ENCODE data around the gene TMEM63C. TPM values are rescaled to one million over a fixed set of nuclear protein-coding genes. Genes with fewer than 3 reads are reported as not detected.

Gene TMEM63C
- total RNA-seq, 2 donors from 2014 or later: under 0.01 TPM; not detected in 1

DNA sequence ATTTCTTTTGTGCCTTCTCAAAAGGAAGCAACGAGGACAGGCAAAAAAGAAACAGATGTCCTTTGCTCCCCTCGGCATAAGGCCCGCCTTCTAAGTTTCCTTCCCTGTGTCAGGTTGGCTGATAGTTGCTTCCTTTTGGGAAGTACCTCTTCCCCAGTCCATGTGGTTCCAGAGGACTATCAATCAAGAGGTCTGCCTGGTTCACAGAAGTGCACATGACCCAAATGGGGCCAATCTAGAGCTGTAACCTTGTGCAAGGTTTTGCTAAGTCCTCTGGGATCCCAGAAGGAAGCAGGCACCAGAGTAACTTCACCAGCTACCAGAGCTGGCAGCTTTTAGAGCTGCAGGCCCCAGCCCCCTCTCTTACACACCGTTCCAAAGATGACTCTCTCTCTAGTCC is 42.6 kb downstream of the TMEM63C start:
- no peaks in the 10 kb centered on the region for H3K27me3 ChIP-seq (replicated peaks; ENCODE audit: insufficient read depth)
- H3K9me3 ChIP-seq: no peaks in the 10 kb centered on the region
- H3K4me1 ChIP-seq (ENCODE audit: control insufficient read depth in 1 of 2, low read depth in 2 of 2): no peaks in the 10 kb centered on the region
- H3K36me3 ChIP-seq: no peaks in the 10 kb centered on the region
- DNase-seq (ENCODE audit: low spot score) (no peak), ATAC-seq (ENCODE audit: insufficient number of reproducible peaks, low FRiP score, low read depth) (no peak)
- TF ChIP-seq, protein P1, sequence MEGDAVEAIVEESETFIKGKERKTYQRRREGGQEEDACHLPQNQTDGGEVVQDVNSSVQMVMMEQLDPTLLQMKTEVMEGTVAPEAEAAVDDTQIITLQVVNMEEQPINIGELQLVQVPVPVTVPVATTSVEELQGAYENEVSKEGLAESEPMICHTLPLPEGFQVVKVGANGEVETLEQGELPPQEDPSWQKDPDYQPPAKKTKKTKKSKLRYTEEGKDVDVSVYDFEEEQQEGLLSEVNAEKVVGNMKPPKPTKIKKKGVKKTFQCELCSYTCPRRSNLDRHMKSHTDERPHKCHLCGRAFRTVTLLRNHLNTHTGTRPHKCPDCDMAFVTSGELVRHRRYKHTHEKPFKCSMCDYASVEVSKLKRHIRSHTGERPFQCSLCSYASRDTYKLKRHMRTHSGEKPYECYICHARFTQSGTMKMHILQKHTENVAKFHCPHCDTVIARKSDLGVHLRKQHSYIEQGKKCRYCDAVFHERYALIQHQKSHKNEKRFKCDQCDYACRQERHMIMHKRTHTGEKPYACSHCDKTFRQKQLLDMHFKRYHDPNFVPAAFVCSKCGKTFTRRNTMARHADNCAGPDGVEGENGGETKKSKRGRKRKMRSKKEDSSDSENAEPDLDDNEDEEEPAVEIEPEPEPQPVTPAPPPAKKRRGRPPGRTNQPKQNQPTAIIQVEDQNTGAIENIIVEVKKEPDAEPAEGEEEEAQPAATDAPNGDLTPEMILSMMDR (IDR thresholded peaks at IDR 0.05): no peak
- no peak overlapping the region for H3K27ac ChIP-seq
- H3K4me3 ChIP-seq: no peak overlapping the region

DNA sequence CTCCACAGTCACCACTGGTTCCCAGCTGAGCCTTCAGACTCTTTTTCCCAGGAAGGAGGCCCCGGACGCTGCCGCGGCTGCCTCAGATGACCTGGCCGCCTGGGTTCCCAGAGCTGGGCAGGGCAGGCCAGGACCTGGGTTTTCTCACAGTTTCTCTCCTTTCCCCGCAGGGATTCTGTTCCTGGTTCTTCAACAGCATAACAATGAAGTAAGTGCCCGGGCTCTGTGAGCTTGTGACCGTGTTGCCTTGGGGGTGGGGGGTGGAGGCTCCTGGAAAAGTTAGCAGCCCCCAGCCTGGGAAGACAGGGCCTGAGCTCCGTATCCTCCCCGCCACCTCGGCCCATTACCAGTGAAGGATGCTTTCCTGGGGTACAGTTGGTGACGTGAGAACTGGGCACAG is 43.7 kb downstream of the TMEM63C start:
- no peaks in the 10 kb centered on the region for H3K36me3 ChIP-seq
- H3K27me3 ChIP-seq (replicated peaks; ENCODE audit: insufficient read depth): no peaks in the 10 kb centered on the region
- ATAC-seq (ENCODE audit: insufficient number of reproducible peaks, low FRiP score, low read depth): no peak
- H3K27ac ChIP-seq: no peak overlapping the region
- no peak for DNase-seq (ENCODE audit: low spot score)
- TF ChIP-seq, protein P1 (IDR thresholded peaks at IDR 0.05): no peak
- no peaks in the 10 kb centered on the region for H3K9me3 ChIP-seq
- H3K4me3 ChIP-seq: no peak overlapping the region
- H3K4me1 ChIP-seq (ENCODE audit: control insufficient read depth in 1 of 2, low read depth in 2 of 2): no peaks in the 10 kb centered on the region

DNA sequence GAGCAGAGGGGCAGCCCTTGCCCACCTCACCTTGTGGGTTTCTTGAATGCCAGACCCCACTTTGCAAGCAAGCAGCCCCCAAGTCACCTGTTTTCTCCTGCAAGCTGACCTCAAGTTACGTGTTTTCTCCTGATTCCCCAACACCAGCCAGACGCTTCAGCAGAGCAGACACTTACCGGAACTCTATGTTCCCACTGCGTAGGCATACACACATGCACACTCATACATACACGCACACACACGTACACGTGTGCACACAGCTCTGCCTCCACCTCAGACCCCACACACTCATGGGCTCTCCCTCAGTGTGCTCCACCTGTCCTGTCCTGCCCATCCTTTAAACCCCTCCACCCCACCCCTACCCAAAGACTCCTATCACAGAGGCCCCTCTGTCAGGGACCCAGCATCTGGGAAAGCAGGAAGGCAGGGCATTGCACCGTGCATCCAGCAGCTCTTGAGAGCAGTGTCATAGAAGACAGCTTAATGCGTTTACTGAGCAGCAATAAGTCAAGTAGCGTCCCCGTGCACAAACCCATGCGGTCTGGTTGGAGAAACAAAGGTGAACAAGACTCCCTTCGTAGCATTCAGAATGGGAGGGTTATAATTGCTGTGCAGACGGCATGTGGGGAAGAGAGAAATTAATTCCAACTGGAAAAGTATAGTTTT is 44.4 kb downstream of the TMEM63C start:
- ATAC-seq (ENCODE audit: insufficient number of reproducible peaks, low FRiP score, low read depth) (no peak), DNase-seq (ENCODE audit: low spot score) (no peak)
- H3K4me1 ChIP-seq (ENCODE audit: control insufficient read depth in 1 of 2, low read depth in 2 of 2): no peaks in the 10 kb centered on the region
- TF ChIP-seq, protein P1 (IDR thresholded peaks at IDR 0.05): no peak
- no peaks in the 10 kb centered on the region for H3K9me3 ChIP-seq
- H3K36me3 ChIP-seq: no peaks in the 10 kb centered on the region
- H3K27ac ChIP-seq: no peak overlapping the region
- no peak overlapping the region for H3K4me3 ChIP-seq
- no peaks in the 10 kb centered on the region for H3K27me3 ChIP-seq (replicated peaks; ENCODE audit: insufficient read depth)

DNA sequence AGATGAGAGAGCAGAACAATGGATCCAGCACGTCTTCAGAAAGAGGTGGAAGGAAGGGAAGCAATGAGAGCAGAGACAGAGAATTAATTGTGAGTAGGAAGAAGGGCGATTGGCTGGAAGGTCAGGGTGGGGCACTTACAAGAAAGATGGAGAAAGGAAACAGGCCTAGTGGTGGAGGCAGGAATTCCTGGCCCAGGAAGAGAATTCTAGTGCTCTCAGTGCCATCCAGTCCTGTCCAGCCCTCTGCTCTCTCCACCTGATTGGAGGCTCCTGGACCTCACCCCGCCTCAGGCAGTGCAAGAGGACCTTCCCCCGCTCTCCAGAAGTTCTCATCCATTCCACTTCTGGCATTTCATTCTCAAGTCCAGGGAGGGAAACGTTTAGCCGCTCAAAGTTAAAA is 46.5 kb downstream of the TMEM63C start:
- H3K4me3 ChIP-seq: no peak overlapping the region
- ATAC-seq (ENCODE audit: insufficient number of reproducible peaks, low FRiP score, low read depth) (no peak), DNase-seq (ENCODE audit: low spot score) (no peak)
- no peaks in the 10 kb centered on the region for H3K36me3 ChIP-seq
- no peaks in the 10 kb centered on the region for H3K9me3 ChIP-seq
- H3K27me3 ChIP-seq (replicated peaks; ENCODE audit: insufficient read depth): no peaks in the 10 kb centered on the region
- no peak overlapping the region for H3K27ac ChIP-seq
- TF ChIP-seq, protein P1 (IDR thresholded peaks at IDR 0.05): no peak
- no peaks in the 10 kb centered on the region for H3K4me1 ChIP-seq (ENCODE audit: control insufficient read depth in 1 of 2, low read depth in 2 of 2)

DNA sequence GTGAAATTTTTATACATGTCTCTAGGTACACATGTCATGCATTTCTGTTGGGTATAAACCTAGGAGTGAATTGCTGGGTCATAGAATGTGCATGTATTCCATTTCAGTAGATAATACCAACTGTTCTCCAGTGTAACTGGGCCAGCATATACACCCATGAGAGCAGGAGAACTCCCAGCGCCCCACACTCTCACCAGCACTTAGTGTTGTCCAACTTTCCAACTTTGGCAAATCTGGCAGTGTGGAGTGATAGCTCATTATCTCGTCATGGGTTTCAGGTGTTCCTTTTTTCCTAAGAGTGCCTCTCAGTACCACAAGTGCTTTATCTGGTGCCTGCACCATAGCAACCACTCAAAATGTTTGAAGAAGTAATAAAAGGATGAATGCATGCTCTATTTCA is 49.3 kb downstream of the TMEM63C start:
- H3K27ac ChIP-seq: no peak overlapping the region
- no peak for ATAC-seq (ENCODE audit: insufficient number of reproducible peaks, low FRiP score, low read depth)
- DNase-seq (ENCODE audit: low spot score): no peak
- H3K36me3 ChIP-seq: no peaks in the 10 kb centered on the region
- TF ChIP-seq, protein P1 (IDR thresholded peaks at IDR 0.05): no peak
- no peaks in the 10 kb centered on the region for H3K9me3 ChIP-seq
- H3K4me1 ChIP-seq (ENCODE audit: control insufficient read depth in 1 of 2, low read depth in 2 of 2): no peaks in the 10 kb centered on the region
- no peaks in the 10 kb centered on the region for H3K27me3 ChIP-seq (replicated peaks; ENCODE audit: insufficient read depth)
- no peak overlapping the region for H3K4me3 ChIP-seq

All from thoracic aorta (tissue), 2 donors.